HCT116 (cell line): ENCODE data around the gene SND1. TPM values are rescaled to one million over a fixed set of nuclear protein-coding genes. Genes with fewer than 3 reads are reported as not detected.

Experiments
- ATAC-seq: fragments of 200-7000 bp; cut with Tn5 transposase; 2 replicates; pipeline ENCODE4 v1.9.1; 2020; ENCODE audit warnings: mild to moderate bottlenecking, moderate library complexity
- BruUV-seq: library from RNA; stranded (reverse); fragments of 400-500 nt; replicated peaks from 2 replicates; lab custom pipeline; 2021; lab: Mats Ljungman, UMichigan
- CTCF ChIA-PET: fragments of 300-600 bp; sonication (Branson Sonifier 250); formaldehyde crosslinking; loops from one replicate; lab custom pipeline; 2021; ENCODE audit warnings: antibody characterized with exemption; lab: Charles Lee
- POLR2A ChIA-PET: fragments of 300-600, 350-600 bp; sonication (Branson Sonifier 250); formaldehyde crosslinking; loops from one replicate; lab custom pipeline; 2021; ENCODE audit warnings: antibody characterized with exemption; lab: Charles Lee
- RAD21 ChIA-PET, 2 experiments: fragments of 300-600 bp; sonication (Branson Sonifier 250); formaldehyde crosslinking; loops; one replicate each; lab custom pipeline; 2023; ENCODE audit warnings: low total read pairs in 2 of 2; ENCODE audit not compliant: uncharacterized antibody in 2 of 2, unreplicated experiment in 2 of 2, low non-redundant PET in 1 of 2; lab: Charles Lee
- DNase-seq: peaks from one replicate; pipeline ENCODE4 v3.0.0-alpha.2; 2010; ENCODE audit warnings: low read depth, low spot score
- H2AFZ ChIP-seq: fragments of 200-600 bp; shearing (Covaris generic), sonication (generic); 2 replicates; pipeline ENCODE4 v1.6.1; 2017; ENCODE audit warnings: low read depth, mixed run types, mixed read lengths, antibody characterized with exemption, low read length; ENCODE audit not compliant: poor library complexity, severe bottlenecking
- H3K27ac ChIP-seq: 2 replicates; pipeline ENCODE4 v1.5.1; 2012; ENCODE audit warnings: low read depth, low read length
- H3K27me3 ChIP-seq: fragments of 200-600 bp; sonication (generic); 2 replicates; pipeline ENCODE4 v1.6.1; 2016; ENCODE audit warnings: mixed run types, low read length, mixed read lengths; ENCODE audit not compliant: insufficient read depth
- H3K36me3 ChIP-seq, 2 experiments: fragments of 200-500 bp in 1 of 2; fragments of 200-600 bp in 1 of 2; sonication (Bioruptor generic) in 1 of 2; sonication (generic) in 1 of 2; 2 replicates each; pipeline versions ENCODE4 v1.5.1 to v1.6.1; 2014 to 2016; ENCODE audit warnings: low read length in 2 of 2, inconsistent platforms in 1 of 2, mixed read lengths in 1 of 2, mixed run types in 1 of 2; ENCODE audit not compliant: insufficient read depth in 2 of 2, control insufficient read depth in 1 of 2
- H3K4me1 ChIP-seq, 2 experiments: fragments of 200-600 bp in 1 of 2; sonication (generic) in 1 of 2; 2 replicates each; pipeline versions ENCODE4 v1.5.1 to v1.6.1; 2012 to 2017; ENCODE audit warnings: low read length in 2 of 2, inconsistent platforms in 1 of 2, mild to moderate bottlenecking in 1 of 2, mixed read lengths in 1 of 2, mixed run types in 1 of 2, moderate library complexity in 1 of 2; ENCODE audit not compliant: insufficient read depth in 2 of 2, control insufficient read depth in 1 of 2
- H3K4me2 ChIP-seq: fragments of 200-600 bp; sonication (generic); 2 replicates; pipeline ENCODE4 v1.6.1; 2017; ENCODE audit warnings: mixed run types, low read length, mixed read lengths
- H3K4me3 ChIP-seq, 2 experiments: fragments of 200-600 bp in 1 of 2; sonication (generic) in 1 of 2; replicated peaks in 1 of 2; 2 replicates each; pipeline ENCODE4 v1.5.1; 2011 to 2016; ENCODE audit warnings: low read length in 2 of 2, control low read depth in 1 of 2, low read depth in 1 of 2, mild to moderate bottlenecking in 1 of 2, mixed read lengths in 1 of 2, mixed run types in 1 of 2
- H3K79me2 ChIP-seq: fragments of 200-600 bp; sonication (generic); 2 replicates; pipeline ENCODE4 v1.6.1; 2017; ENCODE audit warnings: mild to moderate bottlenecking, mixed run types, low read length, moderate library complexity, mixed read lengths; ENCODE audit not compliant: insufficient read depth
- H3K9ac ChIP-seq: fragments of 200-600 bp; sonication (generic); 2 replicates; pipeline ENCODE4 v1.6.1; 2016; ENCODE audit warnings: low read length, mixed read lengths
- H3K9me2 ChIP-seq: fragments of 200-600 bp; sonication (generic), shearing (Covaris generic); 2 replicates; pipeline ENCODE4 v1.6.1; 2017; ENCODE audit warnings: mixed run types, mild to moderate bottlenecking, moderate library complexity; ENCODE audit not compliant: insufficient read depth
- H3K9me3 ChIP-seq, 2 experiments: fragments of 200-500 bp in 1 of 2; fragments of 200-600 bp in 1 of 2; sonication (Bioruptor generic) in 1 of 2; sonication (generic) in 1 of 2; 2 replicates each; pipeline ENCODE4 v1.6.1; 2014 to 2017; ENCODE audit warnings: low read length in 2 of 2, mixed read lengths in 2 of 2, inconsistent platforms in 1 of 2, low read depth in 1 of 2, mild to moderate bottlenecking in 1 of 2, mixed run types in 1 of 2, moderate library complexity in 1 of 2; ENCODE audit not compliant: control insufficient read depth in 1 of 2, insufficient read depth in 1 of 2
- H4K20me1 ChIP-seq: fragments of 200-600 bp; sonication (generic), shearing (Covaris generic); 2 replicates; pipeline ENCODE4 v1.6.1; 2017; ENCODE audit warnings: mixed run types, mild to moderate bottlenecking, moderate library complexity; ENCODE audit not compliant: insufficient read depth
- EGR1 ChIP-seq: IDR thresholded peaks from 2 replicates; pipeline ENCODE4 v1.6.1; 2012; ENCODE audit warnings: low read depth
- ELF1 ChIP-seq: IDR thresholded peaks from 2 replicates; pipeline ENCODE4 v1.6.1; 2012; ENCODE audit warnings: low read depth, borderline replicate concordance
- EZH2 ChIP-seq: fragments of 200-600 bp; sonication (generic); IDR thresholded peaks from 2 replicates; pipeline ENCODE4 v1.6.1; 2017; ENCODE audit warnings: antibody characterized with exemption, mixed run types
- FOSL1 ChIP-seq: IDR thresholded peaks from 2 replicates; pipeline ENCODE4 v1.6.1; 2012; ENCODE audit warnings: low read depth
- POLR2A ChIP-seq: IDR thresholded peaks from 2 replicates; pipeline ENCODE4 v1.7.0; 2011; ENCODE audit warnings: borderline replicate concordance; ENCODE audit not compliant: insufficient read depth, insufficient read length; ENCODE audit errors: extremely low read depth
- POLR2AphosphoS5 ChIP-seq: IDR thresholded peaks from 2 replicates; pipeline ENCODE4 v1.6.1; 2011; ENCODE audit warnings: mild to moderate bottlenecking, low read depth, low read length, moderate library complexity
- RAD21 ChIP-seq: IDR thresholded peaks from 2 replicates; pipeline ENCODE4 v1.6.1; 2012; ENCODE audit warnings: low read depth, mild to moderate bottlenecking
- SP1 ChIP-seq: IDR thresholded peaks from 2 replicates; pipeline ENCODE4 v1.6.1; 2012; ENCODE audit warnings: low read depth
- SRF ChIP-seq: IDR thresholded peaks from 2 replicates; pipeline ENCODE4 v1.6.1; 2012; ENCODE audit warnings: low read depth
- TCF7L2 ChIP-seq: IDR thresholded peaks from 2 replicates; pipeline ENCODE4 v1.7.0; 2011; ENCODE audit warnings: borderline replicate concordance, inconsistent platforms; ENCODE audit not compliant: insufficient read depth, insufficient read length; ENCODE audit errors: extremely low read depth
- YY1 ChIP-seq: IDR thresholded peaks from 2 replicates; pipeline ENCODE4 v1.6.1; 2011; ENCODE audit warnings: low read length, low read depth, moderate library complexity, mild to moderate bottlenecking; ENCODE audit not compliant: insufficient replicate concordance; ENCODE audit errors: extremely low read depth
- ZFX ChIP-seq: fragments of 450-650 bp; IDR thresholded peaks from 2 replicates; pipeline ENCODE4 v1.6.1; 2017
- ZNF274 ChIP-seq: fragments of 200-500 bp; sonication (Bioruptor generic); IDR thresholded peaks from 2 replicates; pipeline ENCODE4 v1.6.1; 2014; ENCODE audit warnings: mild to moderate bottlenecking, low read depth, low read length, inconsistent platforms
- intact Hi-C: fragments of 100-400 bp; cut with micrococcal nuclease; formaldehyde crosslinking; loops from 2 replicates; pipeline ENCODE4 v1.10.0; 2022
- total RNA-seq: library from RNA; stranded (reverse); gene quantifications from one replicate; pipeline ENCODE4 v1.2.1, GENCODE V29; 2021; ENCODE audit not compliant: unreplicated experiment
- TF ChIP-seq, protein P1 (sequence below), 3 experiments: fragments of 200-600 bp in 1 of 3; sonication (generic) in 1 of 3; IDR thresholded peaks in 2 of 3; conservative IDR thresholded peaks in 1 of 3; 2 replicates each; pipeline ENCODE4 v1.5.1; 2012 to 2017; ENCODE audit warnings: low read depth in 2 of 3, low read length in 2 of 3, antibody characterized with exemption in 1 of 3, borderline replicate concordance in 1 of 3, control low read depth in 1 of 3, mild to moderate bottlenecking in 1 of 3, mixed read lengths in 1 of 3, mixed run types in 1 of 3, moderate library complexity in 1 of 3; ENCODE audit not compliant: insufficient read depth in 1 of 3
- TF ChIP-seq, protein P2 (sequence below): IDR thresholded peaks from 2 replicates; pipeline ENCODE4 v1.6.1; 2012
- TF ChIP-seq, protein P3 (sequence below): IDR thresholded peaks from 2 replicates; pipeline ENCODE4 v1.6.1; 2012

The SND1 gene
- total RNA-seq, 1 experiment from 2014 or later, result 169 TPM

DNA sequence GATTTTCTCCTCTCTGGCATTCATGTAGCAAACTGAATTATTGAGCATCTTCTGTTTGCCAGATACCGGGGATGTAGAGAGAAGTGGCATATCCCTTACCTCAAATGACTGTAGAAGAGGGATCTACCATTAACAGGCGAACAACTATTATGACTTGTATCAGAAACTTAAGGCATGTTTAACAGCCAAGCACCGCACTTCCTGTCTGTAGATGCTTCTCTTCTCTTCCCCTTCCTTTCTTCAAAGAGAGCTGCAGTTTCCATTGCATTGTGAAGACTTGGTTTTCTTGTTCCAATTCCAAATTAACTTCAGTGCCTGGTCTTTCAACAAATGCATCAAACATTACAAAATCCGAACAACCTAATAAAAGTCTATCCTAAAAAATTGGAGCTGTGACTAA, 330.0 kb downstream of the SND1 start:
- Histone ChIP-seq H4K20me1 (no peaks in the 10 kb centered on the region), H3K79me2 (no peaks in the 10 kb centered on the region), H3K27ac (no peak overlapping the region), H3K4me1 (peaks cover 0 to 16% of the 10 kb centered on the region in 2 experiments; a peak in 1 of 4 replicates), H3K4me3 (no peak overlapping the region), H3K36me3 (peaks cover 0 to 14% of the 10 kb centered on the region in 2 experiments; a peak in 1 of 4 replicates), H2AFZ (no peak overlapping the region), H3K4me2 (no peak overlapping the region), H3K27me3 (no peaks in the 10 kb centered on the region), H3K9me3 (peaks cover 0 to 10% of the 10 kb centered on the region in 2 experiments; a peak in 1 of 4 replicates), H3K9ac (no peak overlapping the region), H3K9me2 (no peaks in the 10 kb centered on the region)
- no peak for DNase-seq
- BruUV-seq, result no TSS peak
- POLR2A ChIA-PET, result no interaction called here
- TF ChIP-seq YY1 (no peak), FOSL1 (no peak), EZH2 (no peak), ELF1 (no peak), SP1 (no peak), EGR1 (no peak), POLR2A (no peak), POLR2AphosphoS5 (no peak), ZFX (no peak), RAD21 (no peak), ZNF274 (no peak), TCF7L2 (no peak), SRF (no peak)
- TF ChIP-seq, protein P1, sequence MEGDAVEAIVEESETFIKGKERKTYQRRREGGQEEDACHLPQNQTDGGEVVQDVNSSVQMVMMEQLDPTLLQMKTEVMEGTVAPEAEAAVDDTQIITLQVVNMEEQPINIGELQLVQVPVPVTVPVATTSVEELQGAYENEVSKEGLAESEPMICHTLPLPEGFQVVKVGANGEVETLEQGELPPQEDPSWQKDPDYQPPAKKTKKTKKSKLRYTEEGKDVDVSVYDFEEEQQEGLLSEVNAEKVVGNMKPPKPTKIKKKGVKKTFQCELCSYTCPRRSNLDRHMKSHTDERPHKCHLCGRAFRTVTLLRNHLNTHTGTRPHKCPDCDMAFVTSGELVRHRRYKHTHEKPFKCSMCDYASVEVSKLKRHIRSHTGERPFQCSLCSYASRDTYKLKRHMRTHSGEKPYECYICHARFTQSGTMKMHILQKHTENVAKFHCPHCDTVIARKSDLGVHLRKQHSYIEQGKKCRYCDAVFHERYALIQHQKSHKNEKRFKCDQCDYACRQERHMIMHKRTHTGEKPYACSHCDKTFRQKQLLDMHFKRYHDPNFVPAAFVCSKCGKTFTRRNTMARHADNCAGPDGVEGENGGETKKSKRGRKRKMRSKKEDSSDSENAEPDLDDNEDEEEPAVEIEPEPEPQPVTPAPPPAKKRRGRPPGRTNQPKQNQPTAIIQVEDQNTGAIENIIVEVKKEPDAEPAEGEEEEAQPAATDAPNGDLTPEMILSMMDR (IDR thresholded peaks at IDR 0.05 in 2 of 3, conservative IDR thresholded peaks at IDR 0.05 in 1 of 3; ENCODE audit: borderline replicate concordance in 1 of 3, insufficient read depth in 1 of 3, low read depth in 2 of 3, low read length in 2 of 3), result no peak
- TF ChIP-seq, protein P2, sequence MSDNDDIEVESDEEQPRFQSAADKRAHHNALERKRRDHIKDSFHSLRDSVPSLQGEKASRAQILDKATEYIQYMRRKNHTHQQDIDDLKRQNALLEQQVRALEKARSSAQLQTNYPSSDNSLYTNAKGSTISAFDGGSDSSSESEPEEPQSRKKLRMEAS, result no peak
- TF ChIP-seq, protein P3, sequence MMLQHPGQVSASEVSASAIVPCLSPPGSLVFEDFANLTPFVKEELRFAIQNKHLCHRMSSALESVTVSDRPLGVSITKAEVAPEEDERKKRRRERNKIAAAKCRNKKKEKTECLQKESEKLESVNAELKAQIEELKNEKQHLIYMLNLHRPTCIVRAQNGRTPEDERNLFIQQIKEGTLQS, result no peak
- CTCF ChIA-PET, result no interaction called here
- ATAC-seq, result no peak
- intact Hi-C loops, result no loop called here
- RAD21 ChIA-PET, result no interaction called here
